ENCODE measurements around the gene C1orf50.
"Not testable (repeated sequence)": the region's sequence is repeated elsewhere in the genome, so short reads cannot be mapped to it uniquely, and the experiment has no call there.

C1orf50 gene

DNA sequence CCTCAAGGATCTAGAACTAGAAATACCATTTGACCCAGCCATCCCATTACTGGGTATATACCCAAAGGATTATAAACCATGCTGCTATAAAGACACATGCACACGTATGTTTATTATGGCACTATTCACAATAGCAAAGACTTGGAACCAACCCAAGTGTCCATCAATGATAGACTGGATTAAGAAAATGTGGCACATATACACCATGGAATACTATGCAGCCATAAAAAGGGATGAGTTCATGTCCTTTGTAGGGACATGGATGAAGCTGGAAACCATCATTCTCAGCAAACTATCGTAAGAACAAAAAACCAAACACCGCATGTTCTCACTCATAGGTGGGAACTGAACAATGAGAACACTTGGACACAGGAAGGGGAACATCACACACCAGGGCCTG, 47.8 kb downstream of the C1orf50 start:
- not testable (repeated sequence) for FAIRE-seq

DNA sequence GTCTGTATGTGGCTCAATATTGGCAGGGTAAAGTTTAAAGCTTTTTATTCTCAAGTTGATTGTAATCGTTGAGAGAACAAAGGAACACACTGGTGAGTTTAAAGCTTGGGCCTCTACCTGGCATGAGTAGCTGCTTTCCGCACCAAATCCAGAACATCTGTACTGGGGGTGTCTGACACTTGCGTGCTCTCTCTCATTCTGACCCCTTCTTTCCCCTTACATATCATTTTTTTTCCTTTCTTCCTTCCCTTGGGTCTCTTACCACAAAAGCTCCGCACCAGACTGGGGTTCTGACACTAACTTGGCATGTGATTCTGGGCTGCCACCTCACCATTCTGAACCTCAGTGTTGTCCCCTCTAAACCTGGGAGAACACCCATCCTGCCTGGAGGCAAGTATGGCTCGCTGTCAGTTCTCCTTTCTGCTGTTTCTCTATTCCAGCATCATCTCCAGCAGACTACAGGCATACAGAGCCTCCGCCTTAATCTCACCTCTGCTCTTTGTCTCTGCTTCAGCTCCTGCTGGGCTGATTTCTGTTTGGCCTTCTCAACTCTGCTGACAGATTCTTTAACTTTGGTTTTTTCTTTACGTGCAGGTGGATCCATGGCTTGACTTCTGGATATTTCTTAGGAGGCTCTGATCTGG, 49.0 kb downstream of the C1orf50 start:
- no peak for FAIRE-seq

DNA sequence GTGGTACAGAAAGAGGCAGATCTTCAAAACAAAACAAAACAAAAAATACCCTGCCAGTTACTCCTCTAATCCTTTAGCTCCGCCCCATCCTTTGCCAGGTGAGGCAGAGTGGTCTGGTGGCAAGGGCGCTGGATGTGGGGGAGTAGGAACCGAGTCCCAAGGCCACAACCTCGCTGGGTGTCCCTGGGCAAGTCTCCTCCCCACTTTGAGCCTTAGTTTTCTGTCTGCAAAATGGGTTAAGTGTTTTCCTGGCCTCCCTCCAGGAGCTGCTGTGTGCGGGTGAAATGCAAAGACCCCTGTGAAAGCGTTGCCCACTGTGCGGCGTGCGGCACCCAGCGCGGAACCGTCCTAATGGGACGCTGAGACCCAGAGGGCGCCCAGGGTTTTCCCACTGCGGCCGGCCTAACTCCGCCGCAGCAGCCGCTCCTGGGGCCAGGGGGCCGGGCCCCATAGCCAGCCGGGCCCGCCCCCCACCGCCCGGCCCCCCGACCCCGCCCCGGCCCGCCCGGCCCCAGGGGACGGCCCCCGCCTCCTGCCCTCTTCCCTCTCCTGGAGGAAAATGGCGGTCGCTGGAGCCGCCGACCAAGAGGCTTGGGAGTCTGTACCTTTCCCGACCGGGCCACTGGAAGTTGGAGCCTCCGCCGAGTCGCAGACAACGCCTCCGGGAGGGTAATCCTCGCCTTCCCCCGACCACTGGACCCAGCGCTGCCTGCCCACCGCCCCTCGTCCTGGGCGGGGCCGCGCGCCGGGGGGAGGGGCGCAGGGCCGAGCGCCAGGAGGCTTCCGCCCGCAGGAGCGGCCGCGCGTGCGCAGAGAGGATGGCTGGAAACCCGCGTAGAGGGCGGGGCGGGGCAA, 49.8 kb downstream of the C1orf50 start, which contains the start of the genes ERMAP and SVBP:
Gene ERMAP, plus strand, starts transcription at position 538 of the 855 bp plus-strand sequence. CDS start 13,327 bp downstream, outside the sequence.
Gene SVBP, minus strand, starts transcription at position 813 of the 855 bp plus-strand sequence. CDS start 853 bp downstream, outside the sequence.
- no peak for FAIRE-seq

DNA sequence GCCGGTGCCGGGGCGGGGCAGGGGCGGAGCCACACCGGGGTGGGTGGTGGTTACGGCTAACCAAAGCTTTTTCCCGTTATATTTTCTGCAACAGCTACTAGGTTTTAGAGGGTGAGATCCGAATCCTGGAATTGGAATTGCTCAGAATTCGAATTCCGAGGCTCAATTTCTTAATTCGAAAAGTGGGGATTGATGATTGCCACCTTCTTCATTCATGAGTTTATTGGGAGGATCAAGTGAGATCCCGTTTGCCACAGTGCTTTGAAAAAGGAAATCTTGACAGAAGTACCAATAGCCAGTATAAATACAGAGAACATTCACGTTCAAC, 50.4 kb downstream of the C1orf50 start:
- no peak for FAIRE-seq

DNA sequence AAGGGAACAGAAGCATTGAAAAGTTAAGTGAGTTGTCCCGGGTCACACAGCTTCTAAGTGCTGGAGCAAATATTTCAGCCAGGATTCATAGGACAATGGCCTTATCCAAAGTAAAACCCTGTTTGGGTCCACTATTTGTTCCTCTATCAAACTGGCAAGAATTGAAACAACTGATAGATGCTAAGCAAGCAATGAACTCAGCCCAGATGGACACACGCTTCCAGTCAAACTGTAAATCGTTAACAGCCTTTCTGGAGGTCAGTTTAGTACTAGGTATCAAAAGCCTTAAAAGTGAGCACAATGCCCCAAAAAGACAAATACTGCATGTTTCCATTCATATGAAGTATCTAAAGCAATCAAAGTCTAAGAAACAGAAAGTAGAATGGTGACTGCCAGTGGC, 50.9 kb downstream of the C1orf50 start:
- FAIRE-seq: no peak

DNA sequence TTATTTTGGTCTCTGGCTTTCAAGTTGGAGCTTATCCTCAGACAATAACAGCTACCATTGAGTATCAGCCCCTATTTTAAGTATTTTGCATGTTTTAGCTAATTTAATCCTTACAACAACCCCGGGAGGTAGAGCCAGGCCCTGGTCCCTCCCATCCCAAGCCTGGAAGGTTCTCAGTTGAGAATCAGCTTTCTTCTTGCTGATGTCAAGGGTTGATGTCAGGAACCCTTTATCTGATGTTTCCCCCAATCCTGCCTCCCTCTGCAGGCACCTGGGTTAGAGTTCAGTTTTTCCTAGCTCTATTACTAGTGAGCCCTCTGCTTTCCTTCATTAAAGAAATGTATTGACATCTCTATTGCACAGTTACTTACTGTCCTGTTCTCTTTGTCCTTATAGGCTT, 53.8 kb downstream of the C1orf50 start:
- no peak for FAIRE-seq

DNA sequence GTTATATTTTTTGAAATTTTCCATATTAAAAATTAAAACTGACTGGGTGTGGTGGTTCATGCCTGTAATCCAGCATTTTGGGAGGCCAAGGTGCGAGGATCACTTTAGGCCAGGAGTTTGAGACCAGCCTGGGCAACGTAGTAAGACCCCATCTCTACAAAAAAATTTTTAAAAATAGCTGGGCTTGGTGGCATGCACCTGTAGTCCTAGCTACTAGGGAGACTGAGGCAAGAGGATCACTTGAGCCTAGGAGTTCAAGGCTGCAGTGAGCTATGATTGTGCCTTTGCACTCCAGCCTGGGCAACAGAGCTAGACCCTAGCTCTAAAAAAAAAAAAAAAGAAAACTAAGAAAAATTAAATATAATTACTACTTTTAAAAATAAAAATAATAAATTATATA, 54.6 kb downstream of the C1orf50 start:
- peak; percentile 65 for FAIRE-seq

DNA sequence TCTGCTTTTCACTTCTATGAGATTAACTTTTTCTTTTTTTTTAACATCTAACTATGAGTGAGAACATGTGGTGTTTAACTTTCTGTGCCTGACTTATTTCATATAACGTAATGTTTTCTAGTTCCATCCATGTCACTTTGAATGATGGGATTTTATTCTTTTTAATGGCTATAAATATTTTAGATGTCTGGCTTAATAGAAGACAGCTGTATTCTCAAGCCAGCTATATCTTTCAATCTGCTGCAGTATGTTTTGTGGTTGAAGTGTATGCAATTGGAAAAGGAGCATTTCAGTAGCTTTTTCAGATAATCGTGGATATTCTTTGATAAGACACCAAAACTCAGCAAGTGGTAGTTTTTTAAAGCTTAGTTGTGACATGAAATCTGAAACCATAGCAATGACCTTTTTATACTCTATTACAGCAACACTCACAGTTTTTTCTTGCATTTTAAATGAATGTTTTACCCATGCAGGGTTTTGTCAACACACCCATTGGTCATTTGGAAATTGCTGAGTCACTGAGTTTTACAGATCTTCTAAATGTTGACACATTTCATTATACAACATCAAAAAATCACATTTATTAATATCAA, 55.8 kb downstream of the C1orf50 start:
- FAIRE-seq: no peak

DNA sequence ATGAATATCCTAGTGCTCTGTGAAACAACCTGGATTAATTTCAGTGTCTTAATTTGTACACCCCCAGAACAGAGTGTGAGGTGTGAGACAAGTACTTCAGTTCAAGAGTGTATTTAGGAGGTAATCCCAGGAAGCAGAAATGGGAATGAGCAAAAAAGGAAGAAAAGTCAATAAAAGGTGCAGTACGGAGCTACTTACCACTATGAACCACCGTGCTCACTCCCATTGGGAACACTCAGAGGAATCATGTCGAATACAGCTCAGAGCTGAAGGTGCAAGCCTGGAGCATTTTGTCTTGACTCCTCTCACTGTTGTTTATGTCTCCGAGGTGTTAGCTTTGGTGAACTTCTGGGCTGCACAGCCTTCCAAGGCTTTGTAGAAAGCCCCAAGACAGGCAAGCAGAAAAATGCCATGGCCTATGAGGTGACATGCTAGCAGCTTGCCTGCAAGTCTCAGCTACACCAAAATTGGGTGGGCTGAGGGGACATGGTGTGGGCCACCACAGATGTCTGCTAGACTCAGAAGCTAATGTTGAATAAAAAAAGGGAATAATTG, 57.5 kb downstream of the C1orf50 start:
- no peak for FAIRE-seq

DNA sequence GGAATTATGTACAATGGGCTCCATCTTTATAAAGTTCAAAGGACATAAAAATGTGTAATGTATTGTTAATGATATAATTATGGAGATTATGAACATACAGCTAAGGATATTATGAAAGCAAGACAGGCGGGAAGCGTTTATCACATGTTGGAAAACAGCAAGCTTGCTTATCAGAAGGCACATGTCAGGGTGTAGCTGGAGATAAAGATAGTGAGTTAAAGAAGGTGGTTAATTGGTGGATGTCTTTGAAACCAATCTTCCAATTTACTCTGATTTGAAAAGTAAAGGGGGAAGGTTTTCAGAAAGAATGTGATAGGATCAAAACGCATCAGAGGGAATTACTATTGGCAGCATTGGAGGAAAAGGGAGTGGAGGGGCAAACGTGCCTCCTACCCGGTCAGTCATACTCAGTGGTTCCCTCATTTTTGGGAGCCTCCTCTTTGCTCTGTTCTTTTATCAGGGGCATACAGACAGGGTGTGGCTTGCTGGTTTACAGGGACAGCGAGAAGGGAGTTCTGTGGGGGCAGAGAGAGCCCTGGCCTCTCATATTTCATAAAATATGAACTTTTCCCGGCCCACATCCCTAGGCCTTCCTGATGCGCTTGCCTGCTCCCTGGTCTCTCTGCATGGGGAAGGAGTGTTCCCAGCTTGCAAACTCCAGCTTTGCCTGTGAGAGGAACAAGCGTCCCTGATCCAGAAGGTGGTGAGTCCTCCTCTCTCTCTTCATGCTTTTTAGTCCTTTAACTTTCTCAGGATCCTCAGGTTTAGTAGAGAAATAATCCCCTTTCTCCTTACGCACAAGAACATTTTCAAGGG, 58.2 kb downstream of the C1orf50 start:
- FAIRE-seq: no peak

Measured in A204.1 (cell line).